Fibroblast of lung (primary cell): Measurements from ENCODE around the gene LAMB3. TPM values are rescaled to one million over a fixed set of nuclear protein-coding genes. Genes with fewer than 3 reads are reported as not detected.

Experiments used
- DNase-seq, 2 donors: peaks; one replicate each; pipeline versions ENCODE4 v3.0.0 to v3.0.0-alpha.2; 2010; ENCODE audit warnings: low read depth in 2 of 2
- H2AFZ ChIP-seq: 2 replicates; pipeline ENCODE4 v1.5.1; 2012; ENCODE audit warnings: low read length, control low read depth, inconsistent platforms
- H3K27ac ChIP-seq: 2 replicates; pipeline ENCODE4 v1.5.1; 2011; ENCODE audit warnings: low read length, control low read depth; ENCODE audit not compliant: insufficient read depth
- H3K27me3 ChIP-seq: 2 replicates; pipeline ENCODE4 v1.5.1; 2011; ENCODE audit warnings: mild to moderate bottlenecking, low read length; ENCODE audit not compliant: control insufficient read depth, insufficient read depth
- H3K36me3 ChIP-seq: 2 replicates; pipeline ENCODE4 v1.5.1; 2011; ENCODE audit warnings: low read length; ENCODE audit not compliant: control insufficient read depth, insufficient read depth
- H3K4me1 ChIP-seq: 2 replicates; pipeline ENCODE4 v1.5.1; 2011; ENCODE audit warnings: low read length; ENCODE audit not compliant: control insufficient read depth, insufficient read depth; ENCODE audit errors: extremely low read depth
- H3K4me2 ChIP-seq: 2 replicates; pipeline ENCODE4 v1.5.1; 2011; ENCODE audit warnings: low read length, control low read depth; ENCODE audit not compliant: insufficient read depth; ENCODE audit errors: extremely low read depth
- H3K4me3 ChIP-seq, 4 experiments: fragments of 200-600 bp in 1 of 4; sonication (generic) in 1 of 4; replicated peaks in 1 of 4; 2 replicates each; pipeline ENCODE4 v1.5.1; 2011 to 2016; ENCODE audit warnings: low read length in 4 of 4, low read depth in 3 of 4, mild to moderate bottlenecking in 3 of 4, control low read depth in 2 of 4, inconsistent platforms in 1 of 4, mixed read lengths in 1 of 4; ENCODE audit not compliant: insufficient read depth in 1 of 4; ENCODE audit errors: control extremely low read depth in 1 of 4
- H3K79me2 ChIP-seq: 2 replicates; pipeline ENCODE4 v1.5.1; 2012; ENCODE audit warnings: mild to moderate bottlenecking, low read length, inconsistent platforms; ENCODE audit not compliant: control insufficient read depth, insufficient read depth
- H3K9ac ChIP-seq: 2 replicates; pipeline ENCODE4 v1.5.1; 2011; ENCODE audit warnings: mild to moderate bottlenecking, low read length, control low read depth; ENCODE audit not compliant: insufficient read depth
- H3K9me3 ChIP-seq: 2 replicates; pipeline ENCODE4 v1.5.1; 2012; ENCODE audit warnings: low read depth, low read length; ENCODE audit not compliant: control insufficient read depth, insufficient read depth
- H4K20me1 ChIP-seq: 2 replicates; pipeline ENCODE4 v1.5.1; 2011; ENCODE audit warnings: low read length; ENCODE audit not compliant: control insufficient read depth, insufficient read depth; ENCODE audit errors: extremely low read depth
- EZH2 ChIP-seq: IDR thresholded peaks from 2 replicates; pipeline ENCODE4 v1.5.1; 2012; ENCODE audit warnings: low read length, control low read depth, mild to moderate bottlenecking; ENCODE audit errors: missing control alignments
- polyA plus RNA-seq, 2 donors: library from polyadenylated mRNA; depleted of rRNA in 1 of 2; stranded (reverse) in 1 of 2; unstranded in 1 of 2; fragments of >200 nt; gene quantifications; 2 replicates each; pipeline ENCODE4 v1.2.1, GENCODE V29; 2011 to 2012; ENCODE audit warnings: missing spikeins in 1 of 2
- total RNA-seq: library from RNA; depleted of rRNA; stranded (reverse); fragments of >200 nt; gene quantifications from 2 replicates; pipeline ENCODE4 v1.2.1, GENCODE V29; 2014
- TF ChIP-seq, protein P1 (sequence below), 2 donors: IDR thresholded peaks in 1 of 2; conservative IDR thresholded peaks in 1 of 2; 1 replicate in 1 of 2; 2 replicates in 1 of 2; pipeline ENCODE4 v1.5.1; 2011 to 2012; ENCODE audit warnings: low read length in 2 of 2, control low read depth in 1 of 2, inconsistent platforms in 1 of 2, low read depth in 1 of 2, mild to moderate bottlenecking in 1 of 2

LAMB3 gene
- total and polyA plus RNA-seq, 2 donors (not counting 1 experiment from before 2014, with no cell fraction given), result 4.1 to 23.3 TPM

DNA sequence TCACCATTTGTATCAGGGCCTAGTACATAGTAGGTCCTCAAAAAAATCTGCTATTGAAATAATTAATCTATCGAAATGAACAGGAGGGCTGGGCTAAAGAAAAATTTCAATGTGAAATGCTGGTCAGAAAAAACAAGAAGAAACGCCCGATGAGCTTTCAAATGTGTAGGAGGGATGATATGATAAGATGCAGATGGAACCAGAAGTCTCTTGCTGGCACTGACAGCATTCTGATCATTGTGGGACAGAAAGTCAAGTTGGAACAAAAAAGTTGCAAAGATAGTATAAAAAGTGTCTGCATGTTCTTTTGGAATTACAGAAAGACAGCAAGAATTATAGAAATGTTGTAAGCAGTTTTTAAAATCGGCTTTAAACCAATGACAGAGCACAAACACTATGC lies 34.1 kb upstream of the LAMB3 start:
- no peak overlapping the region for H3K4me2 ChIP-seq
- no peak overlapping the region for H3K9ac ChIP-seq
- H3K4me3 ChIP-seq, result no peak overlapping the region
- TF ChIP-seq, protein P1, sequence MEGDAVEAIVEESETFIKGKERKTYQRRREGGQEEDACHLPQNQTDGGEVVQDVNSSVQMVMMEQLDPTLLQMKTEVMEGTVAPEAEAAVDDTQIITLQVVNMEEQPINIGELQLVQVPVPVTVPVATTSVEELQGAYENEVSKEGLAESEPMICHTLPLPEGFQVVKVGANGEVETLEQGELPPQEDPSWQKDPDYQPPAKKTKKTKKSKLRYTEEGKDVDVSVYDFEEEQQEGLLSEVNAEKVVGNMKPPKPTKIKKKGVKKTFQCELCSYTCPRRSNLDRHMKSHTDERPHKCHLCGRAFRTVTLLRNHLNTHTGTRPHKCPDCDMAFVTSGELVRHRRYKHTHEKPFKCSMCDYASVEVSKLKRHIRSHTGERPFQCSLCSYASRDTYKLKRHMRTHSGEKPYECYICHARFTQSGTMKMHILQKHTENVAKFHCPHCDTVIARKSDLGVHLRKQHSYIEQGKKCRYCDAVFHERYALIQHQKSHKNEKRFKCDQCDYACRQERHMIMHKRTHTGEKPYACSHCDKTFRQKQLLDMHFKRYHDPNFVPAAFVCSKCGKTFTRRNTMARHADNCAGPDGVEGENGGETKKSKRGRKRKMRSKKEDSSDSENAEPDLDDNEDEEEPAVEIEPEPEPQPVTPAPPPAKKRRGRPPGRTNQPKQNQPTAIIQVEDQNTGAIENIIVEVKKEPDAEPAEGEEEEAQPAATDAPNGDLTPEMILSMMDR (conservative IDR thresholded peaks at IDR 0.05 in 1 of 2, IDR thresholded peaks at IDR 0.05 in 1 of 2; ENCODE audit: low read depth in 1 of 2, low read length in 2 of 2), result no peak
- TF ChIP-seq EZH2, result no peak
- H3K79me2 ChIP-seq, result no peaks in the 10 kb centered on the region
- no peak for DNase-seq
- H3K27ac ChIP-seq, result no peak overlapping the region
- no peaks in the 10 kb centered on the region for H3K9me3 ChIP-seq
- H3K4me1 ChIP-seq, result peaks cover 5% of the 10 kb centered on the region
- no peaks in the 10 kb centered on the region for H3K36me3 ChIP-seq
- H3K27me3 ChIP-seq, result no peaks in the 10 kb centered on the region
- no peaks in the 10 kb centered on the region for H4K20me1 ChIP-seq
- H2AFZ ChIP-seq, result no peak overlapping the region

DNA sequence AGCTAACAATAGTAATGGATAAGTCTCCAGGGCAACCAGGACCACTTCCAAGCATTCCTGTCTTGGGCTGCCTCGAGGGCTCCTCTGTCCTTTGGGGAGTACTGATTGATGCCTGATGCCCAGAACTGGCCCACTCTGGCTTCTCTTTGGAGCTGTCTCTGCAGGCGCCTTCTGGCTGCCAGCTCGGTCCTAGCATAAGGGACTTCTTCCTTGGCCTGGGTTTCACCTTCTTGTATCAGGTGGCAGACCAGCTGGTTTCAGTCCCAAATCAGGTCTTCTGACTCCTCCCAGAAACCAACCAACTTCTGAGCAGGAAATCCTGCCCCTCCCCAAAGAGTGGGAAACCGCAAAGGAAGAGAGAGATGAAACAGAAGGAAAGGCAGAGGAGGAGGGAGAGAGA lies 33.6 kb upstream of the LAMB3 start:
- no peak overlapping the region for H3K27ac ChIP-seq
- peaks cover 5% of the 10 kb centered on the region for H3K4me1 ChIP-seq
- H3K4me2 ChIP-seq, result no peak overlapping the region
- no peak overlapping the region for H3K9ac ChIP-seq
- no peak overlapping the region for H3K4me3 ChIP-seq
- H3K79me2 ChIP-seq, result no peaks in the 10 kb centered on the region
- no peaks in the 10 kb centered on the region for H4K20me1 ChIP-seq
- TF ChIP-seq EZH2, result no peak
- TF ChIP-seq, protein P1 (conservative IDR thresholded peaks at IDR 0.05 in 1 of 2, IDR thresholded peaks at IDR 0.05 in 1 of 2; ENCODE audit: low read depth in 1 of 2, low read length in 2 of 2), result no peak
- H2AFZ ChIP-seq, result no peak overlapping the region
- no peak for DNase-seq
- no peaks in the 10 kb centered on the region for H3K27me3 ChIP-seq
- H3K9me3 ChIP-seq, result no peaks in the 10 kb centered on the region
- H3K36me3 ChIP-seq, result no peaks in the 10 kb centered on the region

DNA sequence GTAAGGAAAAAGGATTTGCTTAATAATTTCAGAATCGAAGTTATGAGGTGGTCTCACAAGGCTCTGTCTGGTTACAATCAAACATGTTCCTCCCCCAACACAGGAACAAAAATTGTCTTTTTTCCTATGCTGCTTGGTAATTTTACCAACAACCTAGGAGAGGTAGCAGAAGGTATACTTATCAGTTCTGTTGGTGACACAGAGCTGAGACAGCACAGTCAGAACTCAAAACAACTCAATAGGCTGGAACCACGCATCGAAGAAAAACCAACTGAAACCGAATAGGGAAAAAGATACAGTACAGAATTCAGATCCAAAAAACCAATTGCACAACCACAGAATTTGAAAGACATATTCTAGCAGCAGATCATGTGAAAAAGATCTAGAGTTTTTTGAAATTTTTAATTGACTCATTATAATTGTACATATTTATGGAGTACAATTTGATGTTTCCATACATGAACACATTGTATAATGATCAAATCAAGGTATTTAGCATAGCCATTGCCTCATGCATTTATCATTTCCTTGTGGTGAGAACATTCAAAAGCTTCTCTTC lies 26.8 kb upstream of the LAMB3 start:
- no peak for DNase-seq
- no peak overlapping the region for H3K9ac ChIP-seq
- peaks cover 6% of the 10 kb centered on the region for H3K4me1 ChIP-seq
- no peak overlapping the region for H3K4me3 ChIP-seq
- H3K36me3 ChIP-seq, result no peaks in the 10 kb centered on the region
- no peaks in the 10 kb centered on the region for H3K27me3 ChIP-seq
- H3K27ac ChIP-seq, result no peak overlapping the region
- H3K79me2 ChIP-seq, result no peaks in the 10 kb centered on the region
- no peak overlapping the region for H3K4me2 ChIP-seq
- no peak overlapping the region for H2AFZ ChIP-seq
- no peak for TF ChIP-seq EZH2
- TF ChIP-seq, protein P1 (conservative IDR thresholded peaks at IDR 0.05 in 1 of 2, IDR thresholded peaks at IDR 0.05 in 1 of 2; ENCODE audit: low read depth in 1 of 2, low read length in 2 of 2), result no peak
- no peaks in the 10 kb centered on the region for H3K9me3 ChIP-seq
- no peaks in the 10 kb centered on the region for H4K20me1 ChIP-seq
